NOMO-1 treated with dmso at 0.1 percent for 144 hours (cell line): ENCODE data around the gene SHROOM2.
A peak's percentile ranks its signal among the peaks of the same experiment; 100 is the strongest.
"Not testable (repeated sequence)": the region's sequence is repeated elsewhere in the genome, so short reads cannot be mapped to it uniquely, and the experiment has no call there.

Source experiments
- DNase-seq: peaks from one replicate; lab custom pipeline; 2025; ENCODE audit not compliant: unreplicated experiment; lab: John Stamatoyannopoulos, UW

SHROOM2 gene, protein sequence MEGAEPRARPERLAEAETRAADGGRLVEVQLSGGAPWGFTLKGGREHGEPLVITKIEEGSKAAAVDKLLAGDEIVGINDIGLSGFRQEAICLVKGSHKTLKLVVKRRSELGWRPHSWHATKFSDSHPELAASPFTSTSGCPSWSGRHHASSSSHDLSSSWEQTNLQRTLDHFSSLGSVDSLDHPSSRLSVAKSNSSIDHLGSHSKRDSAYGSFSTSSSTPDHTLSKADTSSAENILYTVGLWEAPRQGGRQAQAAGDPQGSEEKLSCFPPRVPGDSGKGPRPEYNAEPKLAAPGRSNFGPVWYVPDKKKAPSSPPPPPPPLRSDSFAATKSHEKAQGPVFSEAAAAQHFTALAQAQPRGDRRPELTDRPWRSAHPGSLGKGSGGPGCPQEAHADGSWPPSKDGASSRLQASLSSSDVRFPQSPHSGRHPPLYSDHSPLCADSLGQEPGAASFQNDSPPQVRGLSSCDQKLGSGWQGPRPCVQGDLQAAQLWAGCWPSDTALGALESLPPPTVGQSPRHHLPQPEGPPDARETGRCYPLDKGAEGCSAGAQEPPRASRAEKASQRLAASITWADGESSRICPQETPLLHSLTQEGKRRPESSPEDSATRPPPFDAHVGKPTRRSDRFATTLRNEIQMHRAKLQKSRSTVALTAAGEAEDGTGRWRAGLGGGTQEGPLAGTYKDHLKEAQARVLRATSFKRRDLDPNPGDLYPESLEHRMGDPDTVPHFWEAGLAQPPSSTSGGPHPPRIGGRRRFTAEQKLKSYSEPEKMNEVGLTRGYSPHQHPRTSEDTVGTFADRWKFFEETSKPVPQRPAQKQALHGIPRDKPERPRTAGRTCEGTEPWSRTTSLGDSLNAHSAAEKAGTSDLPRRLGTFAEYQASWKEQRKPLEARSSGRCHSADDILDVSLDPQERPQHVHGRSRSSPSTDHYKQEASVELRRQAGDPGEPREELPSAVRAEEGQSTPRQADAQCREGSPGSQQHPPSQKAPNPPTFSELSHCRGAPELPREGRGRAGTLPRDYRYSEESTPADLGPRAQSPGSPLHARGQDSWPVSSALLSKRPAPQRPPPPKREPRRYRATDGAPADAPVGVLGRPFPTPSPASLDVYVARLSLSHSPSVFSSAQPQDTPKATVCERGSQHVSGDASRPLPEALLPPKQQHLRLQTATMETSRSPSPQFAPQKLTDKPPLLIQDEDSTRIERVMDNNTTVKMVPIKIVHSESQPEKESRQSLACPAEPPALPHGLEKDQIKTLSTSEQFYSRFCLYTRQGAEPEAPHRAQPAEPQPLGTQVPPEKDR (N-terminal part only)

DNA sequence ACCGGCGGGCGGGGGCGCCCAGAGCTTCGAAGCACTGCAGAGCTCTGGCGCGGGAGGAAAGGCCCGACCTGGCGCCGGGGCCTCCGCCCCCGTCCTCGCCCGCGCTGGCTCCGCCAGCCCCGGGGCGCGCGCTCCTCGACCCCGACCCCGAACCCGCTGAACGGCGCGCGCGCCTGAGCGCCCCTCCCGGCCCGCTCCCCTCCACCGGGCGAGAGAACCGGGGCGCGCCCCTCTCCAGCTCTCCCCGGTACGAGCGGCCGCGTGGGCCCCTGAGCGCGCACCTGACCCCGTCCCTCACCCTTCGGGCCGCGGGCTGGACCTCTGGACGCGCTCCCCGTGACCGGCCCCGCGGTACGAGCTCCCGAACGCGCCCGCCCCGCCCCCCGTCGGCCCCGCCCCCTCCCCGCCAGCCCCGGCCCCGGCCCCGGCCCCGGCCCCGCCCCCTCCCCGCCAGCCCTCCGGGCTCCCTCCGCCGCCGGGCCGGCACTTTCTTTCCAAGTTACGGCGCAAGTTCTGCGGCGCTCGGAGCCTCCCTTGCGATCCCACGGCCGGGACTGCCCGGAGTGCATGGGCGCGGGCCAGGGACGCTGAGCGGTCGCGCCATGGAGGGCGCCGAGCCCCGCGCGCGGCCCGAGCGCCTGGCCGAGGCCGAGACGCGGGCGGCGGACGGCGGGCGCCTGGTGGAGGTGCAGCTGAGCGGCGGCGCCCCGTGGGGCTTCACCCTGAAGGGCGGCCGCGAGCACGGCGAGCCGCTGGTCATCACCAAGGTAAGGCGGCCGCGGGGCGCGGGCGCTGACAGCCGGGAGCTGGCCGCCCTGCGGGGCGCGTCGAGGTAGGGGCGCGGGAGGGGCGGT, at the start of gene SHROOM2:
SHROOM2 (plus strand) TSS at position 486 of the 854 bp plus-strand sequence; CDS start at position 603, 117 bp downstream.
- no peak for DNase-seq

DNA sequence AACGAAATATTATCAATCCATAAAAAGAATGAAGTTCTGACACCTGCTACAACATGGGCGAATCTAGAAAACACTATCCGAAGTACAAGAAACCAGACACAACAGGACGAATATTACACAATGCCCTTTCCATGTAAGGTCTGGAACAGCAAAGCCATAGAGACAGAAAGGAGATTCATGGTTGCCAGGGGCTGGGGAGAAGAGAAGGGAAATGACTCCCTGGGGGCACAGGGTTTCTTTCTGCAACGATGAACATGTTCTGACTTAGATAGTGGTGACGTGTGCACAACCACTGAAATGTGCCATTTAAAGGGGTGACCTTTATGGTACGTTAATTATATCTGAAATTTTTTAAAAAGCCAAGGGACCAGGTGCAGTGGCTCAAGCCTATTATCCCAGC, 48.9 kb upstream of the SHROOM2 start:
- no peak for DNase-seq

DNA sequence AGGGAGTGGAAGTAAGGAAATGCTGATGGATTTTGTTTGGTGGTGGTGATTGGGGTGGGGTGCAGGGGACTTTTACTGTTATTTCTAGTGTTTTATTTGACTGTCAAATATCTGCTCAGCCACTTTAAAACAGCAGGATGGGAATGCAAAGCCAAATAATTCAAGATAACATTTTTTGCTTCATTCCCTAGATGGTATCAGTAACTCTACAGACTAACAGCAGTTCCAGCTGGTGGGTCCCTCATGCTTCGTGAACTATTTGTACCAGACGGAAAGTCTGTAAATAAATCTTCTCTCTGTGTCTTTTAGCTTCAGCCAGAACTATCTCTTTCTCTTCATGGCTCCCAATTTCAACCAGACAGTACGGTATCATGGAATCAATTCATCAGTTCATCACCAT, 48.1 kb upstream of the SHROOM2 start:
- DNase-seq, result no peak

DNA sequence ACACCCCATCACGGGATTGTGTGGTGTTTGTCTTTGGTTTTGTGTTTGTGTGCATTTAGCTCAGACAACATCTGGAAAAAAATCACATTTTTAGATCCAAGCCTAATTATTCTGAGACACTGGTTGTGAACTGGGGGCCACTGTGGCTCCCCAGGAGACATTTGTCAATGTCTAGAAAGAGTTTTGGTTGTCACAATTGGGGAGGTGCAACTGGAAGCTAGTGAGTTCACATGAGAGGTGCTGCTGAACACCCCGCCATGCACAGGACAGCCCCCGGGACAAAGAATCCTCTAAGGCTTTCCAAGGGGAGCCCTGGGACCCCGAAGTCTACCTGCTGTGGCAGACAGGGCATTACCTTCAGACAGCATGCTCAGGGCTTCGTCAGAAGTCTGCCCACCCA, 47.1 kb upstream of the SHROOM2 start:
- DNase-seq, result no peak

DNA sequence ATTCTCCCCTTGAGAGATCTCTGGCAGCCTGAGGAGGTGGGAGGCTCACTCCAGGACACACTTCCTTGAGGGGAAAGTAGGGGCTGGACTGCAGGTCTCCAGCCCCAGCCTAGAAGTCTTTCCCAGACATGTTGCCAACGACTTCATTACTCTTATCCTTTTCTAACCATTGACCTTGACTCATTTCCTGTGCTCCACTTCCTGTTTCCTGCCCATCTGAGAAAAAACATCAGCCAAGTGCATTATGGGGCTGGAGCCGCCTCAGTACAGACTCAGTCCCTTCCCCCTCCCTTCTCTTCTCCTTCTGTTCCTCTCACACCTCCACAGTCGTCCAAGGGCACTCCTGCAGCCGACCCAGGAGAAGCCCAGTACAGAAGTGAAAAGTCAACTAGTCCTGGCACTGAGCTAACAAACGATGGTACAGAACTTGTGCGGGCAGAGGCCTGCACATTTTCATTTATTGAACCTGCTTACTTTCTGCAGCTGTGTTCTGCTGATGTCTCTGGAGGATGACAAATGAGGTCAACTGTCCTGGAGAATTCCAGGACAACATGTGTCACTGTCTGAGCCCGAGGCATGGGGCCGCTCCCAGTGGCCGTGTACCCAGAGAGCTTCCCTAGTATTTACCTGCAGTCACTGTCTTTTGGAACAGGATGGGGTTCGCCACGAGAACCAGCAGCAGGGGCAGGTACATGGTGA, 40.7 kb upstream of the SHROOM2 start:
- peak; percentile 37 for DNase-seq

DNA sequence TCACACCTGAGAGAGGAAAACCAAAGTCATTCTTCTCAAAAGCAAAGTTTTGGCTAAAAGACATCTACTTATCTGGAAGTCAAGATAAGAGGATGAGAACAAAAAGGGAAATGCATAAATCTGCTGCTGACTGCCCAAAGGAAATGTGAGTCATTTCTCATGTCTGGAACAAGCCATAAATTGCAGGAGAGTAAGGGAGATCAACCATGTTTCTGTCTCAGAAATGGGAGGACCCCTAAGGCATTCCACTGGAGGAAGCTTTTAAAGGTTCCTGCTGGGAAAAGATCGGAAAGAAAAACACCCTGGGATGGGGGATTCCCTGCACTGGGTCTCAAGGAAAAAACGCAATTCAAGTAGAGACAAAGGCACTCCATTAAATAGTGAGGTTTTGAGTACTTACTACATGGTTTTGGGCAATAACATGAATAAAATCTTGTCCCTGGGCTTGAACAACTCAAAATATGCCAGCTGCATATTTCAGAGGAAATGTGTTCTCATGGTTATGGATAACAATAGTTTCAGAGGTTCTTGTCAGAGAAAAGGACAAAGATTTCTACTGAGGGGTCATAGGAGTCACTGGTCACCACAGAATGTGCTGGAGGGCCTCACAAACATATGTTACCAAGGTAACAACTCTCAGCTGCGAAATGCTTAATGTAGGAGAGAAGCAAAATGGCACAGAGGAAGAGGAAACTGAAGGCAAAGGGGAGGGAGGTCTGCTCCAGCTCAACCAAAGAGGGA, 39.9 kb upstream of the SHROOM2 start:
- peak; percentile 46 for DNase-seq

DNA sequence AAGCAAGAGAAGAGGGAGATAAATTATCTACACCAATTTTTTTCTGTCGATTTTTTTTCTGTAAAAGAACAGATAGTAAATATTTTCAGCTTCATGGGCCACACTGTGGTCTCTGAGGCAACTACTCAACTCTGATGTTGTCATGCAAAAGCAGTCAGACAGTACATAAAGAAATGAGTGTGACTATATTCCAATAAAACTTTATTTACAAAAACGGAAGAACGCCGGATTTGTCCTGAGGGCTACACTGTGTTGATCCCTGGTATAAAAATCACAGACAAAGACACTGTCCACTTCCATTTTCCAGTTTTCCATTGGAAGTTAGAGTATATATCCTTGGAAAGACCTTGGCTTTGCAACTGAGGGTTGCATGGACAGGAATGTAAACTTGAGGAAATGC, 38.6 kb upstream of the SHROOM2 start:
- no peak for DNase-seq

DNA sequence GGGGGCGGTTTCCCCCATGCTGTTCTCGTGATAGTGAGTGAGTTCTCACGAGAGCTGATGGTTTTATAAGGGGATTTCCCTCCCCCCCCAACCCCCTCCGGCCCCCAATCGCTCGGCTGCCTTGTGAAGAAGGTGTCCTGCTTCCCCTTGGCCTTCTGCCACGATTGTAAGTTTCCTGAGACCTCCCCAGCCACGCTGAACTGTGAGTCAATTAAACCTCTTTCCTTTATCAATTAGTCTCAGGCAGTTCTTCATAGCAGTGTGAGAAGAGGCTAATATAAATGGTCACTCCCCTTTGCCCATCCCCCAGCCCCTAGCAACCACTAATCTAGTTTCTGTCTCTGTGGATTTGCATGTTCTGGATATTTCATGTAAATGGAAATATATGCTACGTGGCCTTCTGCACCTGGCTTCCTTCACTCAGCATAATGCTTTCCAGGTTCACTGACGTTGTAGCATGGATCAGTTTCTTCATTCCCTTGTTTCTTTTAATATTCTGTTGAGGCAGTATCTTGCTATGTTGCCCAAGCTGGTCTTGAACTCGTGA, 37.0 kb upstream of the SHROOM2 start:
- no peak for DNase-seq

DNA sequence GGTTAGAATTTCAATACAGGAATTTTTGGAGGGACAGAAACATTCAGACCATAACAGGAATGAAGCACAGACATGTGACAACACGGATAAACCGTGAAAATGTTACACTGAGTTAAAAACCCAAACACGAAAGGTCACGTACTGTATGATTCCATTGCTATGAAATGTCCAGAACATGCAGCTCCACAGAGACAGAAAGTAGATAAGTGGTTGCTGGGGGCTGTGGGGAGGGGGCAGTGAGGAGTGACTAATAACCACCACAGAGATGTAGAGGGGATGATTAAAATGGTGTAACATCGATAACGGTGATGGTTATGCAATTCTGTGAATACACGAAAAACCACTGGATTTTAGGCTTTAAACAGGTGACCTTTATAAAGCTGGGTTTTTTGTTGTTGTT, 28.9 kb upstream of the SHROOM2 start:
- DNase-seq, result no peak

DNA sequence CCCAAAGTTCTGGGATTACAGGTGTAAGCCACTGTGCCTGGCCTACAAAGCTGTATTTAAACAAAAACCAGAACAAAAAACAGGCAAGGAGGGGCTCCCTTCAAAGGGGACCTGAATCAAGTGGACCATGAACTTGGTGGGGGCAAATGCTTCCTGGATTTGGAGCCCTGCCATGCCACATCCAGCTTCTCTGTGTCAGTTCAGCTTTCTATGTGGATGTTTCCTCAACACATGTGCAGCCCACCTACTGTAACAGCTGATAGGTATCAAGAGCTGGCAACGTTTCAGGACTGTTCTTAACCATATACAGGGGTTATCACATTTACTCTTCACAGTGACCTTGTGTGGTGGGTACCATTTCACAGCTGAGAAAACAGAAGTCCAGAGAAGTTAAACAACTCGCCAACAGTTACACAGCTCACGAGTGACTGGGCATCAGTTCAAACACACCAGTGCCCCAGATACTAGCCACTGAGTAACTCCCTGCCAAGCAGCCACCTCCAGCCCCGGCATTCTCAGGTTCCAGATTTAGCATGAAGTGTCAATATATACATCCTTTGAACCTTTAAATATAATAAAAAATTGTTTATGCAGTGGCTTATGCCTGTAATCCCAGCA, 28.1 kb upstream of the SHROOM2 start:
- DNase-seq, result no peak

DNA sequence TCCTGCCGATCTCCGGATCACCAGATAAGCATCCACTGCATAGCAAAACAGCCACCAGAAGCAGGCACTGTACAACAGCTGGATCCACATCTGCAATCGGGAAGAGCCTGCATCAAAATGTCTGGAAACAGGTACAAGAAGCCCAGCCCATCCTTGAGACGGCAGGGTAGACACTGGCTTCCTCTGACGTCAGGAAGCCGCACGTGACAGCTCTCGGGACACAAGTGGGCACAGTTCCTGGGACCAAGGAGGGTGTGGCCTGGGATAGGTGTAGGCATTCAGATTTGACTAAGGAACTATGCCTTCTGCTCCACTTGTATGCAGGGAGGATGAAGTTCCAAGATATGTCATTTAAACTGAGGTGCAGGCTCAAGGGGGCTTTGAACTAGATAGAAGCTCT, 26.9 kb upstream of the SHROOM2 start:
- no peak for DNase-seq

DNA sequence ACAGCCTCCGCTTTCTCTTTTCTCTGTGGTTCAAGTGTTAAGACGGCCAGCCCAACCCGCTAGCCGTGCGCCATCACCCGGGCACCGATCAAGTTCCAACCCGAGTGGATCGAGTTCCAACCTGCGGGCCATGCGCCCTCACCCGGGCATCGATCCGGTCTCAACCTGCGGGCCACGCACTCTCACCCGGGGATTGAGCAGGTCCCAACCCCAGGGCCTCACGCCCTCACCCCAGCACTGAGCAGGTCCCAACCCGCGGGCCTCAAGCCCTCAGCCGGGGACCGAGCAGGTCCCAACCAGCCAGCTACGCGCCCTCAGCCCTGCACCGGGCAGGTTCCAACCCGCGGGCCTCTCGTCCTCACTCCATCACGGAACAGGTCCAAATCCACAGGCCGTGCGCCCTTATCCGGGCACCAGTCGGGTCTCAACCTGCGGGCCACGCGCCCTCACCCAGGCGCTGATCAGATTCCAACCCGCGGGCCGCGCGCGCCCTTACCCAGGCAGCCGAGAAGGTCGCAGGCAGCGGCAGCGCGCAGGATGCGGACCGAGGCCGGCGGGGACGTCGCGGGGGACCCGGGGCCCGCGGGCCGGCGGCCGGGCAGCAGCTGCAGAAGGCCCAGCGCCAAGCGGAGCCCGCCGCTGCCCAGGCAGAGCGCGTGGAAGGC, 21.0 kb upstream of the SHROOM2 start:
- no peak for DNase-seq

DNA sequence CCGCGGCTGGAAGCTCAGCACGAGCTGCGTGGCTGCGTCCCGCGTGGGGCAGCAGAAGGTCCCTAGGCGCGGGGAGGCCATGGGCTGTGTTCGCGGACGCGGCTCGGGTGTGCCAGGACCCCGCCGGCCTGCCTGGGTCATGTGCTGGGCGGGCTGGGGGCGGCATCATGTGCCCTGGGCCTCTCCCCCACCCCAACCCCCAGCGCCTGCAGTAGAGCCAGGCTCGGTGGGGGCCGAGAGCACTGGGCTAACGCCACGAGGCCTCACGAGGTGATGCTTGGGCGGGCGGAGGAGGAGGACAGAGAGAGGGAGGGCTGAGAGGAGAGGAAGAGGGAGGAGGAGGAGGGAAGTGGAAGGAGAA, 20.5 kb upstream of the SHROOM2 start, which contains the start of gene GPR143:
GPR143 (minus strand) TSS at position 111 of the 361 bp plus-strand sequence; CDS start at position 81, 30 bp downstream.
- DNase-seq, result no peak

DNA sequence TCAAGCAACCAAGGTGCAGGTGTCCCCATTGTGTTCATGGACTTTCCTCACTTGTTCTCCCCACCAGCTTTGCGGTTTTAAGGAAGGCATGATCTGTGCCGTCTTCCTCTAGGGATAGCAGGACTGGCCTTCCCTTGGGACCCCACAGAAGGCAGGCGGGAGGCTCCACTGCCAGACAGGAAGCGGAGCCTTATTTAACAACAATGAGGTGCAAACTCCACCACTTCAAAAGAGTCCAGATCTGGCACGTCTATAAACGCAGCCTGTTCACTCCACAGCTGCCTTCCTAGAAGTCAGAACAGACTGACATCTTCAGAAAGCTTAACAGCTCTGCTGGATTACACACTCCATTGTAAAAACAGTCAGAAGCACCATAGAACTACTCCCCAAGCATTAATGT, 18.9 kb upstream of the SHROOM2 start:
- no peak for DNase-seq

DNA sequence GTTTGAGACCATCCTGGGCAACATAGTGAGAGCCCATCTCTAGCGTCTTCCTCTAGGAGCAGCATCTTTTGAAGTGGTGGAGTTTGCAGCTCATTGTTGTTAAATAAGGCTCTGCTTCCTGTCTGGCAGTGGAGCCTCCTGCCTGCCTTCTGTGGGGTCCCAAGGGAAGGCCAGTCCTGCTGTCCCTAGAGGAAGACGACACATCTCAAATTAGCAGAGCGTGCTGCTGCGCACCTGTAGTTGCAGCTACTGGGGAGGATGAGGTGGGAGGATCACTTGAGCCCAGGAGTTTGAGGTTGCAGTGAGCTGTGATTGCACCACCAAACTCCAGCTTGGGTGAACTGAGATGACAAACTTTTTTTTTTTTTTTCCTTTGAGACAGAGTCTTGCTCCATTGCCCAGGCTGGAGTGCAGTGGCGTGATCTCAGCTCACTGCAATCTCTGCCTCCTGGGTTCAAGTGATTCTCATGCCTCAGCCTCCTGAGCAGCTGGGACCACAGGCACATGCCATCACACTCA, 17.8 kb upstream of the SHROOM2 start:
- not testable (repeated sequence) for DNase-seq

DNA sequence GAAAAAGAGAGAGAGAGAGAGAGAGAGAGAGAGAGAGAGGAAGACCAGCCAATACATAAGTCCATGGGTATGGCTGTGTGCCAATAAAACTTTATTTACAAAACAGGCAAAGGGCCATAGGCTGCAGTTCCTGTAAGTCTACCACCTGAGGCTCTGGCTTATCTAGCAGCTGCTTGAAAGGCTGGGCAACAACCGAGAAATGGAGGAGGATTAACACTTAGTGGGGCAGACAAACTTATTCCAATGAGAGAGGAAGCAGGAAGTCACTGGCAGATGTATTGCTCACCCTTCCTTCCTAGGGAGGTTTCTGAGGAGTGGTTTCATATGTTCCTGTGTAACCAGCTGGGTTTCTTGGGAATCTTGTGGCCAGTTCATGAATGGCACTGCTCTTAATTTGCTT, 15.9 kb upstream of the SHROOM2 start:
- no peak for DNase-seq

DNA sequence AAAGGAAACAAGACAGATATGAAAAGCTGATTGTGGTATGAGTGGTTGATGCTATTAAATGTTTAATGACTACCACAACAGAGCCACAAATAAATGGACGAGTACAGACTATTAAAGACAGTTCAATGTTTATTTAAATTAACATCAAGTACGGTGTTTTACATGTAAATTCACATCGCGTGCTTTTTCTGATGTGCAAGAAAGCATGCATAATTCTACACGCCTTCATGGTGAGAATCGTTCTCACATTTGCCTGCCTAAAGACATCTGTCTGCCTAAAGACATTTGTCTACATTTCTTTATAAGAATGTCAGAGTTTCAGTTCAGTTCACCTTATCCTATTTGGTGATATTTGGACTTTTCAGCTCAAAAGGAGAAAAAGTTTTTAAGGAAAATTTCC, 13.3 kb upstream of the SHROOM2 start:
- no peak for DNase-seq
